Mucosa of descending colon (tissue), 3 donors: ENCODE results near the gene MADD. TPM values are rescaled to one million over a fixed set of nuclear protein-coding genes. Genes with fewer than 3 reads are reported as not detected.

Source experiments
- ATAC-seq: fragments of 200-7000 bp; cut with Tn5 transposase; one replicate; pipeline ENCODE4 v1.9.1; 2020; ENCODE audit warnings: mild to moderate bottlenecking, moderate library complexity
- DNase-seq, 3 donors: peaks; one replicate each; pipeline ENCODE4 v3.0.0-alpha.2; 2020
- H3K36me3 ChIP-seq: fragments of 200-600 bp; one replicate; pipeline ENCODE4 v1.8.0; 2021; ENCODE audit warnings: low read depth, mild to moderate bottlenecking
- H3K4me1 ChIP-seq: fragments of 200-600 bp; one replicate; pipeline ENCODE4 v1.8.0; 2021; ENCODE audit warnings: low read depth, mild to moderate bottlenecking
- H3K4me3 ChIP-seq: fragments of 200-600 bp; one replicate; pipeline ENCODE4 v1.8.0; 2021; ENCODE audit warnings: mild to moderate bottlenecking
- H3K9me3 ChIP-seq: fragments of 200-600 bp; one replicate; pipeline ENCODE4 v1.8.0; 2021; ENCODE audit warnings: mild to moderate bottlenecking
- intact Hi-C, 2 donors: fragments of 100-400 bp; cut with DNase I in 1 of 2; cut with micrococcal nuclease in 1 of 2; formaldehyde crosslinking; loops; one replicate each; pipeline versions ENCODE4 v1.11.0 to v1.11.1; 2022; cut with DNase I, micrococcal nuclease
- total RNA-seq, 3 donors: library from RNA; stranded (reverse); fragmentation: NEBNext Ultra II Directional in 2 of 3; extraction: Animal tissue kit (Norgen Biotek cat#: 25700) in 2 of 3; gene quantifications; one replicate each; pipeline versions ENCODE4 v1.2.1 to v1.2.4, GENCODE V29; 2021 to 2023
- TF ChIP-seq, protein P1 (sequence below): fragments of 200-600 bp; IDR thresholded peaks from one replicate; pipeline ENCODE4 v1.8.0; 2022; ENCODE audit warnings: antibody characterized with exemption, mild to moderate bottlenecking
- donor health status: DM: no; HTN: no; CAD: no; lungs with moderate emphysema.
- donor health status: DM: no; HTN: no; CAD: no.
- donor health status: DM: no; HTN: yes; CAD: no.

Gene MADD
- total RNA-seq, 3 donors from 2014 or later, result 45.0 to 69.6 (median 67.3) TPM

GRCh38 chr11:47285969-47286770 is 16.2 kb downstream of the MADD start:
- intact Hi-C loops, result no loop called here
- no peaks in the 10 kb centered on the region for H3K4me1 ChIP-seq
- DNase-seq (no peak), ATAC-seq (no peak)
- peaks cover 57% of the 10 kb centered on the region for H3K36me3 ChIP-seq
- TF ChIP-seq, protein P1, sequence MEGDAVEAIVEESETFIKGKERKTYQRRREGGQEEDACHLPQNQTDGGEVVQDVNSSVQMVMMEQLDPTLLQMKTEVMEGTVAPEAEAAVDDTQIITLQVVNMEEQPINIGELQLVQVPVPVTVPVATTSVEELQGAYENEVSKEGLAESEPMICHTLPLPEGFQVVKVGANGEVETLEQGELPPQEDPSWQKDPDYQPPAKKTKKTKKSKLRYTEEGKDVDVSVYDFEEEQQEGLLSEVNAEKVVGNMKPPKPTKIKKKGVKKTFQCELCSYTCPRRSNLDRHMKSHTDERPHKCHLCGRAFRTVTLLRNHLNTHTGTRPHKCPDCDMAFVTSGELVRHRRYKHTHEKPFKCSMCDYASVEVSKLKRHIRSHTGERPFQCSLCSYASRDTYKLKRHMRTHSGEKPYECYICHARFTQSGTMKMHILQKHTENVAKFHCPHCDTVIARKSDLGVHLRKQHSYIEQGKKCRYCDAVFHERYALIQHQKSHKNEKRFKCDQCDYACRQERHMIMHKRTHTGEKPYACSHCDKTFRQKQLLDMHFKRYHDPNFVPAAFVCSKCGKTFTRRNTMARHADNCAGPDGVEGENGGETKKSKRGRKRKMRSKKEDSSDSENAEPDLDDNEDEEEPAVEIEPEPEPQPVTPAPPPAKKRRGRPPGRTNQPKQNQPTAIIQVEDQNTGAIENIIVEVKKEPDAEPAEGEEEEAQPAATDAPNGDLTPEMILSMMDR, result no peak
- H3K4me3 ChIP-seq, result no peak overlapping the region
- no peaks in the 10 kb centered on the region for H3K9me3 ChIP-seq

DNA sequence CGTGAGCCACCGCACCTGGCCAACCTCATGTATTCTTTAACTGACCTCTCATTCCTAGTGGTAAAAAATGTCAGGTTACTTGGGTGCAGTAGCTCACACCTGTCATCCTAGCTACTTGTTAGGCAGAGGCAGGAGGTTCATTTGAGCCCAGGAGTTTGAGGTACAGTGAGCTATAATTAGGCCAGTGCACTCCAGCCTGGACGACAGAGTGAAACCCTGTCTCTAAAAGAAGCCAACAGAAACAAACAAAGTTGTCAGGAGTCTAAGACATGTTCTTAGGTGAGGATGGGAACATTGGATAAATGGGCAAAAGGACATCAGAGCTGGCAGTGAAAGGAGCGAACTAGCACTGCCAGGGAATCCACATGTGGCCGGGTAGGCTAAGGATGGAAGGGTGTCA is 18.1 kb downstream of the MADD start:
- H3K4me1 ChIP-seq, result no peaks in the 10 kb centered on the region
- TF ChIP-seq, protein P1, result no peak
- DNase-seq (no peak), ATAC-seq (no peak)
- peaks cover 51% of the 10 kb centered on the region for H3K36me3 ChIP-seq
- intact Hi-C loops, result no loop called here
- no peaks in the 10 kb centered on the region for H3K9me3 ChIP-seq
- H3K4me3 ChIP-seq, result no peak overlapping the region

DNA sequence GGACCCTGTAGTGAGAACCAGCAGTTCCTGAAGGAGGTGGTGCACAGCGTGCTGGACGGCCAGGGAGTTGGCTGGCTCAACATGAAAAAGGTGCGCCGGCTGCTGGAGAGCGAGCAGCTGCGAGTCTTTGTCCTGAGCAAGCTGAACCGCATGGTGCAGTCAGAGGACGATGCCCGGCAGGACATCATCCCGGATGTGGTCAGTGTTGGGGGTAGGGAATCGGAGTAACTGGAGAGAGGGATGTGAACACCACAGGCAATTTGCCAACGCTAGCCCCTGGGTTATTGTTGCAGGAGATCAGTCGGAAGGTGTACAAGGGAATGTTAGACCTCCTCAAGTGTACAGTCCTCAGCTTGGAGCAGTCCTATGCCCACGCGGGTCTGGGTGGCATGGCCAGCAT is 19.9 kb downstream of the MADD start:
- DNase-seq (no peak), ATAC-seq (no peak)
- Histone ChIP-seq H3K4me3 (no peak overlapping the region), H3K4me1 (no peaks in the 10 kb centered on the region), H3K36me3 (peaks cover 45% of the 10 kb centered on the region), H3K9me3 (no peaks in the 10 kb centered on the region)
- intact Hi-C loops, result no loop called here
- TF ChIP-seq, protein P1, result no peak

DNA sequence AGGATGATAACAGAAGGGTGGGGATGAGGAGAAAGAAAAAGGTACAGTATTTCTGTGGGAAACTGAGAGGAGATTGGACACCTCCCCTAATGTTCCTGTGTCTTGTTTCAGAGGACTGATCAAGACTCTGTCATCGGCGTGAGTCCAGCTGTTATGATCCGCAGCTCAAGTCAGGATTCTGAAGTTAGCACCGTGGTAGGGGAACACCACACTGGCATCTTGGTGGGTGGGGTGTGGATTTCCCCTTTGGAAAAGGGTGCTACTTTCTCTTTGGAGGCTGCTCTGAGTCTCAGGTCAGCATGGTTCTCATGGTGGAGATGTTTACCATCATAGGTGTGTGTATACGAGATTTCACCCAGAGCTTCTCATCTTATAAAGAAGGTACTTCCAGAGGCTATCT is 25.5 kb downstream of the MADD start:
- no peak for DNase-seq
- intact Hi-C loops, result no loop called here
- Histone ChIP-seq H3K4me3 (no peak overlapping the region), H3K36me3 (peaks cover 11% of the 10 kb centered on the region), H3K9me3 (peaks cover 5% of the 10 kb centered on the region), H3K4me1 (no peaks in the 10 kb centered on the region)
- TF ChIP-seq, protein P1, result no peak
- ATAC-seq, result no peak

DNA sequence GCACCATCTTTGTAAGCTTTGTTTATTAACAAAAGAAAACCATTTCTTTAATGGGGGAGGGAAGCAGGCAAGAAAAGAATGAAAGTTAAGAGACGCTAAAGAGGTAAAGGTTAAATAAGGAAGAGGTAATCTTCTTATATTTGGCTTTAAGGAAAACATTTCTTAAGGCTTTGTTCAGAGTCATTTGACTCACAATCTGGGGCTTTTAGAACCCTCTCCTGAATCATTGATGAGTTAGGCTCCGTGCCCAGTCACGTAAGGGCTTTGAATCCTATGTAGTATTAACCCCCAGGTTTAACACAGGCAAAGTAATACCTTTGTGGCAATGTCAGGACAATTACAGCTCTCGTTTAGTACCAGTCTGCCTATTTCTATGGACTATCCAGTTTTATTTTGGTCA is 26.1 kb downstream of the MADD start:
- ATAC-seq, result no peak
- H3K4me1 ChIP-seq, result no peaks in the 10 kb centered on the region
- H3K36me3 ChIP-seq, result peaks cover 7% of the 10 kb centered on the region
- TF ChIP-seq, protein P1, result no peak
- H3K4me3 ChIP-seq, result no peak overlapping the region
- H3K9me3 ChIP-seq, result peaks cover 5% of the 10 kb centered on the region
- intact Hi-C loops, result no loop called here
- DNase-seq, result no peak
